GM12878 (cell line): Measurements from ENCODE around the gene FSTL4. TPM values are rescaled to one million over a fixed set of nuclear protein-coding genes. Genes with fewer than 3 reads are reported as not detected.

Experiments
- ATAC-seq: fragments of 200-7000 bp; cut with Tn5 transposase; 3 replicates; pipeline ENCODE4 v1.9.1; 2020; ENCODE audit warnings: mild to moderate bottlenecking, moderate library complexity
- BruUV-seq: library from RNA; stranded (reverse); fragments of 400-500 nt; replicated peaks from 2 replicates; lab custom pipeline; 2021; lab: Mats Ljungman, UMichigan
- CTCF ChIA-PET: fragments of 300-600 bp; sonication (Branson Sonifier 250); formaldehyde crosslinking; extraction: SDS; loops from one replicate; lab custom pipeline; 2021; ENCODE audit warnings: inconsistent platforms; lab: Yijun Ruan, JAX
- POLR2A ChIA-PET: fragments of 350-600 bp; formaldehyde crosslinking; extraction: SDS; loops from one replicate; lab custom pipeline; 2021; ENCODE audit warnings: inconsistent platforms; lab: Charles Lee
- RAD21 ChIA-PET: fragments of 300-600 bp; sonication (Branson Sonifier 250); formaldehyde crosslinking; loops from one replicate; lab custom pipeline; 2023; ENCODE audit warnings: antibody characterized with exemption; ENCODE audit not compliant: unreplicated experiment; lab: Charles Lee
- SMC1A ChIA-PET: fragments of 300-600 bp; sonication (Branson Sonifier 250); formaldehyde crosslinking; loops from one replicate; lab custom pipeline; 2023; ENCODE audit not compliant: unreplicated experiment, uncharacterized antibody; lab: Charles Lee
- DNase-seq: peaks from one replicate; pipeline ENCODE4 v3.0.0-alpha.2; 2011; ENCODE audit warnings: low read depth, low spot score
- FAIRE-seq: peaks from 3 replicates; lab custom pipeline; 2011; peaks lifted over from hg19 to GRCh38; lab: Jason Lieb, UNC
- H2AFZ ChIP-seq: 2 replicates; pipeline ENCODE4 v1.6.0; 2011; ENCODE audit warnings: low read depth, low read length, control low read depth; ENCODE audit not compliant: control insufficient read depth
- H3K27ac ChIP-seq: 2 replicates; pipeline ENCODE4 v1.5.1; 2011; ENCODE audit warnings: control low read depth; ENCODE audit not compliant: control insufficient read depth, insufficient read depth
- H3K27me3 ChIP-seq, 2 experiments: replicated peaks in 1 of 2; 2 replicates each; pipeline versions ENCODE4 v1.6.0 to v1.6.1; 2011; ENCODE audit warnings: low read length in 1 of 2; ENCODE audit not compliant: control insufficient read depth in 2 of 2, insufficient read depth in 2 of 2
- H3K36me3 ChIP-seq, 2 experiments: 2 replicates each; pipeline ENCODE4 v1.5.1; 2011; ENCODE audit warnings: low read length in 1 of 2; ENCODE audit not compliant: control insufficient read depth in 2 of 2, insufficient read depth in 2 of 2
- H3K4me1 ChIP-seq: 2 replicates; pipeline ENCODE4 v1.6.1; 2011; ENCODE audit warnings: mild to moderate bottlenecking, low read length, moderate library complexity, mixed read lengths; ENCODE audit not compliant: control insufficient read depth, insufficient read depth
- H3K4me2 ChIP-seq: 2 replicates; pipeline ENCODE4 v1.6.0; 2011; ENCODE audit warnings: control low read depth; ENCODE audit not compliant: control insufficient read depth, insufficient read depth
- H3K4me3 ChIP-seq: fragments of 200-600 bp; sonication (generic); 2 replicates; pipeline ENCODE4 v1.5.1; 2016
- H3K79me2 ChIP-seq: 2 replicates; pipeline ENCODE4 v1.6.0; 2011; ENCODE audit warnings: low read length; ENCODE audit not compliant: control insufficient read depth, insufficient read depth
- H3K9ac ChIP-seq: 2 replicates; pipeline ENCODE4 v1.8.0; 2011; ENCODE audit warnings: low read length, control low read depth, mixed read lengths; ENCODE audit not compliant: control insufficient read depth, insufficient read depth
- H3K9me3 ChIP-seq: replicated peaks from 3 replicates; pipeline ENCODE4 v1.5.1; 2011; ENCODE audit warnings: mild to moderate bottlenecking, low read length; ENCODE audit not compliant: control insufficient read depth, insufficient read depth
- H4K20me1 ChIP-seq: 2 replicates; pipeline ENCODE4 v1.6.0; 2011; ENCODE audit not compliant: control insufficient read depth, insufficient read depth
- CBX5 ChIP-seq: sonication (generic); IDR thresholded peaks from 2 replicates; pipeline ENCODE4 v1.6.1; 2016; ENCODE audit warnings: low read depth, moderate library complexity, mild to moderate bottlenecking, inconsistent platforms
- CHD4 ChIP-seq: fragments of 200-600 bp; sonication (generic); IDR thresholded peaks from 2 replicates; pipeline ENCODE4 v1.6.1; 2016; ENCODE audit warnings: mild to moderate bottlenecking
- ESRRA ChIP-seq: IDR thresholded peaks from 2 replicates; pipeline ENCODE4 v1.6.1; 2012; ENCODE audit warnings: mild to moderate bottlenecking, low read length, improper control_type of control experiment
- SMARCA5 ChIP-seq: fragments of 450-650 bp; IDR thresholded peaks from 2 replicates; pipeline ENCODE4 v1.6.1; 2017; ENCODE audit warnings: mild to moderate bottlenecking
- YY1 ChIP-seq: IDR thresholded peaks from 2 replicates; pipeline ENCODE4 v1.6.1; 2011; ENCODE audit warnings: low read depth, mild to moderate bottlenecking, low read length
- ZZZ3 ChIP-seq: IDR thresholded peaks from 2 replicates; pipeline ENCODE4 v1.6.1; 2011; ENCODE audit warnings: low read depth; ENCODE audit not compliant: control insufficient read depth, insufficient read length
- WGBS: methylation state at CpG from one replicate; pipeline ENCODE4 v1.1.6; 2016; ENCODE audit warnings: low lambda C conversion rate; ENCODE audit not compliant: insufficient replicate concordance, insufficient coverage; ENCODE audit errors: missing lambda C conversion rate; 5-methylcytosine and 5-hydroxymethylcytosine counted together
- in situ Hi-C: fragments of 300-500 bp; cut with MboI; formaldehyde crosslinking; loops from 9 replicates; pipeline ENCODE4 v1.14.3; 2018; ENCODE audit warnings: mixed read lengths
- intact Hi-C: fragments of 100-400 bp; cut with micrococcal nuclease; formaldehyde crosslinking; loops from one replicate; pipeline ENCODE4 v1.14.2; 2022; ENCODE audit not compliant: unreplicated experiment
- polyA plus RNA-seq, 11 experiments: library from polyadenylated mRNA; depleted of rRNA in 4 of 11; unstranded in 6 of 11; stranded (reverse) in 5 of 11; fragments of >200 nt; fragmentation: Nextera tagmentation in 4 of 11; fragmentation: Illumina TruSeq in 1 of 11; extraction: Ambion mirVana in 4 of 11; extraction: Trizol in 1 of 11; gene quantifications; 1 replicate in 1 of 11; 2 replicates in 10 of 11; pipeline versions ENCODE4 v1.2.1 to v1.2.3, GENCODE V29; 2011 to 2016; ENCODE audit warnings: inconsistent platforms in 2 of 11, missing spikeins in 2 of 11, low read depth in 1 of 11
- total RNA-seq, 4 experiments: library from RNA; depleted of rRNA in 3 of 4; stranded (reverse); fragments of >200 nt in 3 of 4; fragmentation: Illumina TruSeq in 1 of 4; extraction: Trizol in 1 of 4; gene quantifications; 2 replicates each; pipeline versions ENCODE4 v1.2.1 to v1.2.3, GENCODE V29; 2013 to 2021
- TF ChIP-seq, protein P1 (sequence below): fragments of 450-650 bp; IDR thresholded peaks from 2 replicates; pipeline ENCODE4 v1.6.1; 2017; ENCODE audit warnings: borderline replicate concordance
- TF ChIP-seq, protein P2 (sequence below): fragments of 450-650 bp; formaldehyde crosslinking; IDR thresholded peaks from 2 replicates; pipeline ENCODE4 v1.4.0; 2022; ENCODE audit warnings: mild to moderate bottlenecking, moderate library complexity
- TF ChIP-seq, protein P3 (sequence below): IDR thresholded peaks from 2 replicates; pipeline ENCODE4 v1.6.1; 2012; ENCODE audit warnings: low read depth, low read length, improper control_type of control experiment
- TF ChIP-seq, protein P4 (sequence below): IDR thresholded peaks from 2 replicates; pipeline ENCODE4 v1.6.1; 2012; ENCODE audit warnings: low read depth, low read length, improper control_type of control experiment
- TF ChIP-seq, protein P5 (sequence below): fragments of 450-650 bp; IDR thresholded peaks from 2 replicates; pipeline ENCODE4 v1.6.1; 2017; ENCODE audit warnings: antibody characterized with exemption, mild to moderate bottlenecking, moderate library complexity
- TF ChIP-seq, protein P6 (sequence below): fragments of 450-650 bp; IDR thresholded peaks from 2 replicates; pipeline ENCODE4 v1.6.1; 2017; ENCODE audit warnings: mild to moderate bottlenecking

FSTL4 gene
- total and polyA plus RNA-seq, 10 of the 15 experiments (the other 5 are each of a cell fraction or from before 2014, with no cell fraction given) = 0.01 to 0.79 (median 0.21) TPM; not detected in 6

DNA sequence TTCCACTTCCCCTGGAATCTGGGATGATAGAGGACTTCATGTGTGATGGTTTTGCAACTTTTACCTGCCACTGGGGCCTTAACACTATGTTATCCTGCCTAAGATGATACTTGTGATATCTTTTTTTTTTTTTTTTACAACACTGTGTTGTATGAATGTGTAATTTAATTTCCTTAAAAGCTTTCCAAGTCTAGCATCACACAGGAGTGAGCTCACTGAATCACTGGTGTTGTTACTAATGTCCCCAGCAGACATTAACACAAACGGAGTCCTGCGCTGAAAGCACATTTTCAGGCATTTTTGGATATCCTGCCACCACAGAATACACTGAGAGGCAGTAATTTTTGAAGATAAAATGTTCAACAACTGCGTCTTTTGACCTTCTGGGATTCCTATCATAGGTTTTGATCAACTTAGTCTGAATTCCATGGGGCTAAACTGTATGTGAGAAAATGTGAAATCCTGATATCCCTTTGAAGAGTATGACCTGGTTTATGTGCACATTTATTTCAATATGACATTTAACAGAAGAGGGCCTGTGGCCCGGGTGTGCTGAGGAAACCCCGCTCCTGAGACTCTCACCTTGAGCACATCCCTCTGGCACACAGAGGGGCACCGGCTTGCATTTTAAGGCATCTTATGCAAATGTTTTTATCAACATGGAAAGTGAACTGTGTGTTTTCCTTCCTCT, 118.0 kb downstream of the FSTL4 start:
- ATAC-seq (no peak), DNase-seq (no peak), FAIRE-seq (no peak)
- H3K9me3 ChIP-seq = no peaks in the 10 kb centered on the region
- no peak overlapping the region for H3K4me2 ChIP-seq
- in situ Hi-C loops = no loop called here
- H2AFZ ChIP-seq = no peak overlapping the region
- no peaks in the 10 kb centered on the region for H3K4me1 ChIP-seq
- H4K20me1 ChIP-seq = no peaks in the 10 kb centered on the region
- ChIA-PET RAD21 (no interaction called here), POLR2A (interaction anchor here (0.7 kb wide), 1 partner anchor 640 kb away, joined by 3 read pairs; no protein-coding TSS in a partner anchor), SMC1A (no interaction called here), CTCF (interaction anchor here (0.6 kb wide), 1 partner anchor 749 kb away, joined by 3 read pairs; no protein-coding TSS in a partner anchor)
- peaks cover 0 to 2% of the 10 kb centered on the region in 2 experiments; a peak in 2 of 4 replicates for H3K27me3 ChIP-seq
- intact Hi-C loops = no loop called here
- BruUV-seq = no TSS peak
- no peak overlapping the region for H3K4me3 ChIP-seq
- no peak overlapping the region for H3K9ac ChIP-seq
- H3K36me3 ChIP-seq = no peaks in the 10 kb centered on the region
- WGBS = 44% methylated on average over 6 of the region's 6 CpGs
- no peak overlapping the region for H3K27ac ChIP-seq
- H3K79me2 ChIP-seq = no peaks in the 10 kb centered on the region
- TF ChIP-seq, protein P1, sequence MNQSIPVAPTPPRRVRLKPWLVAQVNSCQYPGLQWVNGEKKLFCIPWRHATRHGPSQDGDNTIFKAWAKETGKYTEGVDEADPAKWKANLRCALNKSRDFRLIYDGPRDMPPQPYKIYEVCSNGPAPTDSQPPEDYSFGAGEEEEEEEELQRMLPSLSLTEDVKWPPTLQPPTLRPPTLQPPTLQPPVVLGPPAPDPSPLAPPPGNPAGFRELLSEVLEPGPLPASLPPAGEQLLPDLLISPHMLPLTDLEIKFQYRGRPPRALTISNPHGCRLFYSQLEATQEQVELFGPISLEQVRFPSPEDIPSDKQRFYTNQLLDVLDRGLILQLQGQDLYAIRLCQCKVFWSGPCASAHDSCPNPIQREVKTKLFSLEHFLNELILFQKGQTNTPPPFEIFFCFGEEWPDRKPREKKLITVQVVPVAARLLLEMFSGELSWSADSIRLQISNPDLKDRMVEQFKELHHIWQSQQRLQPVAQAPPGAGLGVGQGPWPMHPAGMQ = no peak
- TF ChIP-seq, protein P2, sequence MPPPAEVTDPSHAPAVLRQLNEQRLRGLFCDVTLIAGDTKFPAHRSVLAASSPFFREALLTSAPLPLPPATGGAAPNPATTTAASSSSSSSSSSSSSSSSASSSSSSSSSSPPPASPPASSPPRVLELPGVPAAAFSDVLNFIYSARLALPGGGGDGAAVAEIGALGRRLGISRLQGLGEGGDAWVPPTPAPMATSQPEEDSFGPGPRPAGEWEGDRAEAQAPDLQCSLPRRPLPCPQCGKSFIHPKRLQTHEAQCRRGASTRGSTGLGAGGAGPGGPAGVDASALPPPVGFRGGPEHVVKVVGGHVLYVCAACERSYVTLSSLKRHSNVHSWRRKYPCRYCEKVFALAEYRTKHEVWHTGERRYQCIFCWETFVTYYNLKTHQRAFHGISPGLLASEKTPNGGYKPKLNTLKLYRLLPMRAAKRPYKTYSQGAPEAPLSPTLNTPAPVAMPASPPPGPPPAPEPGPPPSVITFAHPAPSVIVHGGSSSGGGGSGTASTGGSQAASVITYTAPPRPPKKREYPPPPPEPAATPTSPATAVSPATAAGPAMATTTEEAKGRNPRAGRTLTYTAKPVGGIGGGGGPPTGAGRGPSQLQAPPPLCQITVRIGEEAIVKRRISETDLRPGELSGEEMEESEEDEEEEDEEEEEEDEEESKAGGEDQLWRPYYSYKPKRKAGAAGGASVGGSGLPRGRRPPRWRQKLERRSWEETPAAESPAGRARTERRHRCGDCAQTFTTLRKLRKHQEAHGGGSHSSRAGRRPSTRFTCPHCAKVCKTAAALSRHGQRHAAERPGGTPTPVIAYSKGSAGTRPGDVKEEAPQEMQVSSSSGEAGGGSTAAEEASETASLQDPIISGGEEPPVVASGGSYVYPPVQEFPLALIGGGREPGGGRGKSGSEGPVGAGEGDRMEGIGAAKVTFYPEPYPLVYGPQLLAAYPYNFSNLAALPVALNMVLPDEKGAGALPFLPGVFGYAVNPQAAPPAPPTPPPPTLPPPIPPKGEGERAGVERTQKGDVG (CRISPR knock-in tag) = no peak
- TF ChIP-seq, protein P3, sequence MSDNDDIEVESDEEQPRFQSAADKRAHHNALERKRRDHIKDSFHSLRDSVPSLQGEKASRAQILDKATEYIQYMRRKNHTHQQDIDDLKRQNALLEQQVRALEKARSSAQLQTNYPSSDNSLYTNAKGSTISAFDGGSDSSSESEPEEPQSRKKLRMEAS = no peak
- TF ChIP-seq CBX5 (no peak), CHD4 (no peak), ESRRA (no peak), SMARCA5 (no peak), YY1 (no peak), ZZZ3 (no peak)
- TF ChIP-seq, protein P4, sequence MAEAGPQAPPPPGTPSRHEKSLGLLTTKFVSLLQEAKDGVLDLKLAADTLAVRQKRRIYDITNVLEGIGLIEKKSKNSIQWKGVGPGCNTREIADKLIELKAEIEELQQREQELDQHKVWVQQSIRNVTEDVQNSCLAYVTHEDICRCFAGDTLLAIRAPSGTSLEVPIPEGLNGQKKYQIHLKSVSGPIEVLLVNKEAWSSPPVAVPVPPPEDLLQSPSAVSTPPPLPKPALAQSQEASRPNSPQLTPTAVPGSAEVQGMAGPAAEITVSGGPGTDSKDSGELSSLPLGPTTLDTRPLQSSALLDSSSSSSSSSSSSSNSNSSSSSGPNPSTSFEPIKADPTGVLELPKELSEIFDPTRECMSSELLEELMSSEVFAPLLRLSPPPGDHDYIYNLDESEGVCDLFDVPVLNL = no peak
- TF ChIP-seq, protein P5, sequence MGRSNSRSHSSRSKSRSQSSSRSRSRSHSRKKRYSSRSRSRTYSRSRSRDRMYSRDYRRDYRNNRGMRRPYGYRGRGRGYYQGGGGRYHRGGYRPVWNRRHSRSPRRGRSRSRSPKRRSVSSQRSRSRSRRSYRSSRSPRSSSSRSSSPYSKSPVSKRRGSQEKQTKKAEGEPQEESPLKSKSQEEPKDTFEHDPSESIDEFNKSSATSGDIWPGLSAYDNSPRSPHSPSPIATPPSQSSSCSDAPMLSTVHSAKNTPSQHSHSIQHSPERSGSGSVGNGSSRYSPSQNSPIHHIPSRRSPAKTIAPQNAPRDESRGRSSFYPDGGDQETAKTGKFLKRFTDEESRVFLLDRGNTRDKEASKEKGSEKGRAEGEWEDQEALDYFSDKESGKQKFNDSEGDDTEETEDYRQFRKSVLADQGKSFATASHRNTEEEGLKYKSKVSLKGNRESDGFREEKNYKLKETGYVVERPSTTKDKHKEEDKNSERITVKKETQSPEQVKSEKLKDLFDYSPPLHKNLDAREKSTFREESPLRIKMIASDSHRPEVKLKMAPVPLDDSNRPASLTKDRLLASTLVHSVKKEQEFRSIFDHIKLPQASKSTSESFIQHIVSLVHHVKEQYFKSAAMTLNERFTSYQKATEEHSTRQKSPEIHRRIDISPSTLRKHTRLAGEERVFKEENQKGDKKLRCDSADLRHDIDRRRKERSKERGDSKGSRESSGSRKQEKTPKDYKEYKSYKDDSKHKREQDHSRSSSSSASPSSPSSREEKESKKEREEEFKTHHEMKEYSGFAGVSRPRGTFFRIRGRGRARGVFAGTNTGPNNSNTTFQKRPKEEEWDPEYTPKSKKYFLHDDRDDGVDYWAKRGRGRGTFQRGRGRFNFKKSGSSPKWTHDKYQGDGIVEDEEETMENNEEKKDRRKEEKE = no peak
- TF ChIP-seq, protein P6, sequence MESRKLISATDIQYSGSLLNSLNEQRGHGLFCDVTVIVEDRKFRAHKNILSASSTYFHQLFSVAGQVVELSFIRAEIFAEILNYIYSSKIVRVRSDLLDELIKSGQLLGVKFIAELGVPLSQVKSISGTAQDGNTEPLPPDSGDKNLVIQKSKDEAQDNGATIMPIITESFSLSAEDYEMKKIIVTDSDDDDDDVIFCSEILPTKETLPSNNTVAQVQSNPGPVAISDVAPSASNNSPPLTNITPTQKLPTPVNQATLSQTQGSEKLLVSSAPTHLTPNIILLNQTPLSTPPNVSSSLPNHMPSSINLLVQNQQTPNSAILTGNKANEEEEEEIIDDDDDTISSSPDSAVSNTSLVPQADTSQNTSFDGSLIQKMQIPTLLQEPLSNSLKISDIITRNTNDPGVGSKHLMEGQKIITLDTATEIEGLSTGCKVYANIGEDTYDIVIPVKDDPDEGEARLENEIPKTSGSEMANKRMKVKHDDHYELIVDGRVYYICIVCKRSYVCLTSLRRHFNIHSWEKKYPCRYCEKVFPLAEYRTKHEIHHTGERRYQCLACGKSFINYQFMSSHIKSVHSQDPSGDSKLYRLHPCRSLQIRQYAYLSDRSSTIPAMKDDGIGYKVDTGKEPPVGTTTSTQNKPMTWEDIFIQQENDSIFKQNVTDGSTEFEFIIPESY = no peak
